Measurements from ENCODE around the gene TMC1.

DNA sequence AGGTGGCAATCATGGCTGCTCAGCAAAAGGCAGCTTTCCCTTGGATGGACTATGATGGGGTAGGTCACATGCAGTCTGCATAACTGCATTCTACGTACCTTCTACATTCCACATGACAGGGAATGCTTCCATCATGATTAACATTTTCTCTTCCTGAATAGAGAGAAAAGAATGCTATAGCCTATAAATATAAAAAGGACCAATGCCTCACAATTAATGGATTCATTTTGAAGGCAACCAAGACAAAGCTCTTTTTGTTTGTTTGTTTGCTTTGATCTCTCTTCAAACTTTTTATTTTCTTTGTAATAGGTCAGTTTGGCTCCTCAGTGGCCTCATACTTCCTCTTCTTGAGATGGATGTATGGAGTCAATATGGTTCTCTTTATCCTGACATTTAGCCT lies 230.1 kb downstream of the TMC1 start:
- TF ChIP-seq, protein P1, sequence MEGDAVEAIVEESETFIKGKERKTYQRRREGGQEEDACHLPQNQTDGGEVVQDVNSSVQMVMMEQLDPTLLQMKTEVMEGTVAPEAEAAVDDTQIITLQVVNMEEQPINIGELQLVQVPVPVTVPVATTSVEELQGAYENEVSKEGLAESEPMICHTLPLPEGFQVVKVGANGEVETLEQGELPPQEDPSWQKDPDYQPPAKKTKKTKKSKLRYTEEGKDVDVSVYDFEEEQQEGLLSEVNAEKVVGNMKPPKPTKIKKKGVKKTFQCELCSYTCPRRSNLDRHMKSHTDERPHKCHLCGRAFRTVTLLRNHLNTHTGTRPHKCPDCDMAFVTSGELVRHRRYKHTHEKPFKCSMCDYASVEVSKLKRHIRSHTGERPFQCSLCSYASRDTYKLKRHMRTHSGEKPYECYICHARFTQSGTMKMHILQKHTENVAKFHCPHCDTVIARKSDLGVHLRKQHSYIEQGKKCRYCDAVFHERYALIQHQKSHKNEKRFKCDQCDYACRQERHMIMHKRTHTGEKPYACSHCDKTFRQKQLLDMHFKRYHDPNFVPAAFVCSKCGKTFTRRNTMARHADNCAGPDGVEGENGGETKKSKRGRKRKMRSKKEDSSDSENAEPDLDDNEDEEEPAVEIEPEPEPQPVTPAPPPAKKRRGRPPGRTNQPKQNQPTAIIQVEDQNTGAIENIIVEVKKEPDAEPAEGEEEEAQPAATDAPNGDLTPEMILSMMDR (conservative IDR thresholded peaks at IDR 0.05; ENCODE audit: low read length) = no peak
- TF ChIP-seq EZH2phosphoT487 (IDR thresholded peaks at IDR 0.05; ENCODE audit: borderline replicate concordance) = no peak
